ENCODE results near the gene ITIH3. TPM values are rescaled to one million over a fixed set of nuclear protein-coding genes. Genes with fewer than 3 reads are reported as not detected.
A peak's percentile ranks its signal among the peaks of the same experiment; 100 is the strongest.

ITIH3 gene
- total and polyA plus RNA-seq, 2 donors, result 0.24 to 4.8 TPM

DNA sequence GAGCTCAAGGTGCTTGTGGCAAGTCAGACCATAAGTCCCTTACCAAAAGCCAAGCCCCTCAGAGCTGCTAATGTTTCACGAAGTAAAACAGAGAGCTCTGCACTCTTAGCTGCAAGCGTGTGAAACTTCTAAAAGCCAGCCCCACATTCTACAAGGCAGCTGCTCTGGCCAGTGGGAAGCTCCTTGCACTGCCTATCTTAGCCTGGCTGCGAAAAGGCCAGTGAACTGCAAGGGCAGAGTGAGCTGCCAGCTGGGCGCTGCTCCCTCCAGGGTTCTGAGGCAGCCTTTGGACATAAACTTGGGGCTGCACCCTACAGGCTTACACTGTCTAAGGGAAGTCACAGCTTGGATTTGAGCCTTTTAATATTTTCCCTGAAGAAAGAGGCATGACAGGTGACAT, 42.4 kb downstream of the ITIH3 start:
- Histone ChIP-seq H3K9me3 (ENCODE audit: control insufficient read depth in 2 of 2, insufficient read depth in 1 of 2, low read length in 1 of 2) (peaks cover 0 to 2% of the 10 kb centered on the region in 2 donors), H3K4me3 (ENCODE audit: low read length in 2 of 2) (no peak overlapping the region), H3K4me1 (ENCODE audit: control insufficient read depth in 2 of 2, insufficient read depth in 2 of 2, low read length in 2 of 2) (peaks cover 16 to 85% of the 10 kb centered on the region in 2 donors), H3K27ac (ENCODE audit: low read depth in 1 of 2, low read length in 1 of 2) (peak overlapping the region in 1 of 2 donors; percentile 59), H3K27me3 (ENCODE audit: control insufficient read depth in 2 of 2, insufficient read depth in 1 of 2, low read length in 1 of 2) (no peaks in the 10 kb centered on the region), H3K36me3 (ENCODE audit: control insufficient read depth in 2 of 2, insufficient read depth in 2 of 2, low read length in 1 of 2) (peaks cover 56 to 58% of the 10 kb centered on the region in 2 donors)
- DNase-seq (ENCODE audit: low read depth in 6 of 9, low spot score in 9 of 9), result no peak
- 84% methylated on average over 4 of the region's 4 CpGs for WGBS

DNA sequence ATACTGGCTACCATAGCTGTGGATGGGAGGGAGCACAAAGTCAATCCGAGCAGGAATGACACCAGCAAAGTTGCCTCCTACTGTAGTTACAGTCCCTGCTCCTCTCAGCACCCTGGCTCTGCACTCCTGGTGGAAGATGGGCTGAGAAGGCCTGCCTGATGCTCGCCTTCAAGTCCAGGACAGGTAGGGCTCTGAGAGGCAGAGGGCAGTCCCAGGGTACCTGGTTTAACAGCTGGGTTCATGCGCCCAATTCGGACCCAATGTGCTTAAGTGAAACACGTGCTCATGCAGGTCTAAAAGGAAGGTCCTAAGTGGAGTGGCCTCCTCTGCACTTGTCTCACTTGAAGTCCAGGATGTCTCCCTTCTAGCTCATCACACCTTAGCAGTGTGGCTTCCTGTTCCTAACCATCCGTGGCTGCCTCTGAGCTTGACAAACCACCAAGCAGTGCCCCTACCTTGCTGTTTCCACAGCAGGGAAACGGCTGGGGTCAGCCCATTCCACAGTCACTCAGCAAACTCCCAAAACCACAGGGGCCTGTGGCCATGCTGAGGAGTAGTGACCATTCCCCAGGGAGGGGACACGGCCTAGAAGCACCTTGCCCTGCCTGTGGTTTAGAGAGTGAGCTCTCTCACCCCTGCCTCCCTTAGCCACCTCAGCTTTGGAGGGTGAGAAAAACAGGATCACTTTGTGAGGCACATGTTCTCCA, 44.1 kb downstream of the ITIH3 start:
- DNase-seq (ENCODE audit: low read depth in 6 of 9, low spot score in 9 of 9), result peak in 1 of 9 donors; percentile 32
- no peaks in the 10 kb centered on the region for H3K27me3 ChIP-seq (ENCODE audit: control insufficient read depth in 2 of 2, insufficient read depth in 1 of 2, low read length in 1 of 2)
- no peak overlapping the region for H3K4me3 ChIP-seq (ENCODE audit: low read length in 2 of 2)
- 65% methylated on average over 8 of the region's 8 CpGs for WGBS
- peaks cover 0 to 2% of the 10 kb centered on the region in 2 donors for H3K9me3 ChIP-seq (ENCODE audit: control insufficient read depth in 2 of 2, insufficient read depth in 1 of 2, low read length in 1 of 2)
- H3K27ac ChIP-seq (ENCODE audit: low read depth in 1 of 2, low read length in 1 of 2), result peak overlapping the region in 1 of 2 donors; percentile 42
- peaks cover 21 to 99% of the 10 kb centered on the region in 2 donors for H3K4me1 ChIP-seq (ENCODE audit: control insufficient read depth in 2 of 2, insufficient read depth in 2 of 2, low read length in 2 of 2)
- H3K36me3 ChIP-seq (ENCODE audit: control insufficient read depth in 2 of 2, insufficient read depth in 2 of 2, low read length in 1 of 2), result peaks cover 55 to 61% of the 10 kb centered on the region in 2 donors

DNA sequence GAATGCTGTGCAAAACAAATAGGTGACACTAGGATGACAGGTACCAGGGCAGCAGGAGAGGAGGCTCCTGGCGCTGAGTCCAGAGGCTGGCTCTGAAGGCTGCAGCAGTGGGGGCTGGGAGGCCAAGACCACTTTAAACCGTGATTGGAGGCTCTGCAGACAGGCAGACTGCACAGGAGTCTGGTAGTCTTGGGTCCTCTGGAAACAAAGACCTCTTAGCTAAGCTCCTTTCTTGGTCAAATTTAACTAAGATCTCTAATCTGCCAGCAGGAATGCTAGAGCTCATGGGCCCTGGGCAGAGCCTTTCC, 44.6 kb downstream of the ITIH3 start:
- H3K4me3 ChIP-seq (ENCODE audit: low read length in 2 of 2), result no peak overlapping the region
- H3K4me1 ChIP-seq (ENCODE audit: control insufficient read depth in 2 of 2, insufficient read depth in 2 of 2, low read length in 2 of 2), result peaks cover 23 to 99% of the 10 kb centered on the region in 2 donors
- DNase-seq (ENCODE audit: low read depth in 6 of 9, low spot score in 9 of 9), result no peak
- H3K27me3 ChIP-seq (ENCODE audit: control insufficient read depth in 2 of 2, insufficient read depth in 1 of 2, low read length in 1 of 2), result no peaks in the 10 kb centered on the region
- WGBS, result 94% methylated on average over 2 of the region's 2 CpGs
- H3K27ac ChIP-seq (ENCODE audit: low read depth in 1 of 2, low read length in 1 of 2), result peak overlapping the region in 1 of 2 donors; percentile 42
- peaks cover 51 to 64% of the 10 kb centered on the region in 2 donors for H3K36me3 ChIP-seq (ENCODE audit: control insufficient read depth in 2 of 2, insufficient read depth in 2 of 2, low read length in 1 of 2)
- H3K9me3 ChIP-seq (ENCODE audit: control insufficient read depth in 2 of 2, insufficient read depth in 1 of 2, low read length in 1 of 2), result peaks cover 0 to 2% of the 10 kb centered on the region in 2 donors

GRCh38 chr3:52839892-52840545, 45.4 kb downstream of the ITIH3 start:
- no peaks in the 10 kb centered on the region for H3K27me3 ChIP-seq (ENCODE audit: control insufficient read depth in 2 of 2, insufficient read depth in 1 of 2, low read length in 1 of 2)
- no peak overlapping the region for H3K4me3 ChIP-seq (ENCODE audit: low read length in 2 of 2)
- H3K27ac ChIP-seq (ENCODE audit: low read depth in 1 of 2, low read length in 1 of 2), result no peak overlapping the region
- peaks cover 54 to 62% of the 10 kb centered on the region in 2 donors for H3K36me3 ChIP-seq (ENCODE audit: control insufficient read depth in 2 of 2, insufficient read depth in 2 of 2, low read length in 1 of 2)
- H3K9me3 ChIP-seq (ENCODE audit: control insufficient read depth in 2 of 2, insufficient read depth in 1 of 2, low read length in 1 of 2), result peaks cover 0 to 2% of the 10 kb centered on the region in 2 donors
- peaks cover 23 to 99% of the 10 kb centered on the region in 2 donors for H3K4me1 ChIP-seq (ENCODE audit: control insufficient read depth in 2 of 2, insufficient read depth in 2 of 2, low read length in 2 of 2)
- WGBS, result 94% methylated on average over 23 of the region's 23 CpGs
- DNase-seq (ENCODE audit: low read depth in 6 of 9, low spot score in 9 of 9), result no peak

- no peaks in the 10 kb centered on the region for H3K27me3 ChIP-seq (ENCODE audit: control insufficient read depth in 2 of 2, insufficient read depth in 1 of 2, low read length in 1 of 2)
- H3K27ac ChIP-seq (ENCODE audit: low read depth in 1 of 2, low read length in 1 of 2), result peak overlapping the region in 1 of 2 donors; percentile 82
- WGBS, result 93% methylated on average over 12 of the region's 12 CpGs
- peaks cover 47 to 48% of the 10 kb centered on the region in 2 donors for H3K36me3 ChIP-seq (ENCODE audit: control insufficient read depth in 2 of 2, insufficient read depth in 2 of 2, low read length in 1 of 2)
- H3K4me1 ChIP-seq (ENCODE audit: control insufficient read depth in 2 of 2, insufficient read depth in 2 of 2, low read length in 2 of 2), result peaks cover 27 to 99% of the 10 kb centered on the region in 2 donors
- DNase-seq (ENCODE audit: low read depth in 6 of 9, low spot score in 9 of 9), result no peak
- peaks cover 0 to 2% of the 10 kb centered on the region in 2 donors for H3K9me3 ChIP-seq (ENCODE audit: control insufficient read depth in 2 of 2, insufficient read depth in 1 of 2, low read length in 1 of 2)
- H3K4me3 ChIP-seq (ENCODE audit: low read length in 2 of 2), result no peak overlapping the region
Observed at GRCh38 chr3:52841211-52841980, 46.8 kb downstream of the ITIH3 start.

- Histone ChIP-seq H3K27ac (ENCODE audit: low read depth in 1 of 2, low read length in 1 of 2) (peak overlapping the region in 1 of 2 donors; percentile 82), H3K36me3 (ENCODE audit: control insufficient read depth in 2 of 2, insufficient read depth in 2 of 2, low read length in 1 of 2) (peaks cover 45 to 46% of the 10 kb centered on the region in 2 donors), H3K27me3 (ENCODE audit: control insufficient read depth in 2 of 2, insufficient read depth in 1 of 2, low read length in 1 of 2) (no peaks in the 10 kb centered on the region), H3K9me3 (ENCODE audit: control insufficient read depth in 2 of 2, insufficient read depth in 1 of 2, low read length in 1 of 2) (peaks cover 0 to 2% of the 10 kb centered on the region in 2 donors), H3K4me1 (ENCODE audit: control insufficient read depth in 2 of 2, insufficient read depth in 2 of 2, low read length in 2 of 2) (peaks cover 29 to 99% of the 10 kb centered on the region in 2 donors), H3K4me3 (ENCODE audit: low read length in 2 of 2) (no peak overlapping the region)
- peak in 1 of 9 donors; percentile 39 for DNase-seq (ENCODE audit: low read depth in 6 of 9, low spot score in 9 of 9)
- WGBS, result 57% methylated on average over 12 of the region's 12 CpGs
Observed at GRCh38 chr3:52841981-52842340, 47.4 kb downstream of the ITIH3 start.

DNA sequence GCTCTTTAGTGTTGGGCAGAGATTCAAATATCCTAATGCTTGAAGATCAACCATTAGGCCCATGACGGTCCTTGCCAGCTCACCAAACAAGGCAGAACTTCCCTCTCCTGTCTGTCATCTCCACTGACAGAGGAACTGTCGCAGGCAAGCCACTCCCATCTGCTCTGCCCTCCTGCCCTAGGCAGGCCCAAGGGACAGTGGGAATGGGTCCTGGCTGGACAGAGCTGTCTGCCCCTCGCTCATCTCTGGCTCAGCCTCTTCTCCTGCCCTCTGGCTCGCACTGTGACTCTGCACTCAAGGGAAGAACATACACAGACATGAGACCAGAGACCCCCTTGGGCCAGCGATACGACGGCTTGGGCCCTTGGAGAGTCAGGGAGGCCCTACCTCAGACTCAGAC, 47.8 kb downstream of the ITIH3 start:
- peak overlapping the region in 1 of 2 donors; percentile 82 for H3K27ac ChIP-seq (ENCODE audit: low read depth in 1 of 2, low read length in 1 of 2)

DNA sequence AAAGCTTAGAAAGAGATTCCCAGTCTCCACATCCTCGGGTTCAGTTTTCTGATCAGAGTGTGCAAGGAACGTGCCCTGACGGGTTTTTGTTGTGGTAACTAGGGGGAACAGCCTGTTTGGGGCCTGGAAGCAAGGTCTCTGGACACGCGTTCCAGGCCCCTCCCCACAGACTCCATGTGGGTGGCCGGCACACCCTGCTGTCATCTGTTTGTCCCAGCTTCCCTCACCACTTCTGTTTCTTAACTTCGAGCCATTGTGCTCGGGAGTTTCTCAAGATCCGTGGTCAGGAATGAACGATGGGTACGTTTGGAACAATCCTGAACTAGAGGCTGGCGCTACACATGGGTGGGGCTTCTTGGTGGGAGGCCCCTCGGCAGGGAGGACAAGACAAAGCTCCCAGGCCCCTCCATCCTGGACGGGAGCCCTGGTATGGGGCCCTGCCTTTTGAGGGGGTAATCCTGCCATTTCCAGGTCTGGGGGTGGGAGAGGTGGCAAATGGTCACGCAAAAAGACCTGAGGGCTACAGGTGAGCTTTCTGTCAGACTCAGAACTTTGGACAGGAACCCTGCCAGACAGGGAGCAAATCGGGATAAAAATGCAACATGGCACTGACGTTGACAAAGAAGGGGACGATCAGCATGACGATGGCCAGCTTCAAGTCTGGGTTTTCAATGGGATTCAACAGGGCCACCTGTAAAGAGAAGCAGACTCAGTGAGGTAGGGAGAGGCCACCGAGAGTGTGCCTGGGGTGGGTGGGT, 48.7 kb downstream of the ITIH3 start:
- Histone ChIP-seq H3K27me3 (ENCODE audit: control insufficient read depth in 2 of 2, insufficient read depth in 1 of 2, low read length in 1 of 2) (no peaks in the 10 kb centered on the region), H3K27ac (ENCODE audit: low read depth in 1 of 2, low read length in 1 of 2) (no peak overlapping the region), H3K4me3 (ENCODE audit: low read length in 2 of 2) (no peak overlapping the region), H3K36me3 (ENCODE audit: control insufficient read depth in 2 of 2, insufficient read depth in 2 of 2, low read length in 1 of 2) (peaks cover 42 to 52% of the 10 kb centered on the region in 2 donors), H3K9me3 (ENCODE audit: control insufficient read depth in 2 of 2, insufficient read depth in 1 of 2, low read length in 1 of 2) (peaks cover 0 to 5% of the 10 kb centered on the region in 2 donors), H3K4me1 (ENCODE audit: control insufficient read depth in 2 of 2, insufficient read depth in 2 of 2, low read length in 2 of 2) (peaks cover 20 to 99% of the 10 kb centered on the region in 2 donors)
- 94% methylated on average over 20 of the region's 20 CpGs for WGBS
- no peak for DNase-seq (ENCODE audit: low read depth in 6 of 9, low spot score in 9 of 9)

More for the DNA sequence above, 47.8 kb downstream of the ITIH3 start:
- WGBS, result 90% methylated on average over 7 of the region's 7 CpGs
- Histone ChIP-seq H3K4me1 (ENCODE audit: control insufficient read depth in 2 of 2, insufficient read depth in 2 of 2, low read length in 2 of 2) (peaks cover 28 to 99% of the 10 kb centered on the region in 2 donors), H3K27me3 (ENCODE audit: control insufficient read depth in 2 of 2, insufficient read depth in 1 of 2, low read length in 1 of 2) (no peaks in the 10 kb centered on the region), H3K36me3 (ENCODE audit: control insufficient read depth in 2 of 2, insufficient read depth in 2 of 2, low read length in 1 of 2) (peaks cover 42 to 45% of the 10 kb centered on the region in 2 donors), H3K4me3 (ENCODE audit: low read length in 2 of 2) (no peak overlapping the region), H3K9me3 (ENCODE audit: control insufficient read depth in 2 of 2, insufficient read depth in 1 of 2, low read length in 1 of 2) (peaks cover 0 to 2% of the 10 kb centered on the region in 2 donors)
- DNase-seq (ENCODE audit: low read depth in 6 of 9, low spot score in 9 of 9), result no peak

All from thymus (tissue), 11 donors.